Uterus (tissue), 4 donors: Measurements from ENCODE around the gene EPHA1. TPM values are rescaled to one million over a fixed set of nuclear protein-coding genes. Genes with fewer than 3 reads are reported as not detected.

Experiments
- DNase-seq, 2 donors: peaks; one replicate each; pipeline ENCODE4 v3.0.0-alpha.2; 2019 to 2020
- H3K27ac ChIP-seq, 2 donors: fragments of 200-600 bp; sonication (generic); 1 replicate in 1 of 2; 2 replicates in 1 of 2; pipeline ENCODE4 v1.5.1; 2016 to 2018
- H3K27me3 ChIP-seq, 2 donors: fragments of 200-600 bp; sonication (generic); one replicate each; pipeline ENCODE4 v1.5.1; 2018 to 2019; ENCODE audit warnings: control low read depth in 1 of 2
- H3K36me3 ChIP-seq, 2 donors: fragments of 200-600 bp; sonication (generic); one replicate each; pipeline ENCODE4 v1.5.1; 2019; ENCODE audit warnings: control low read depth in 1 of 2
- H3K4me1 ChIP-seq, 2 donors: fragments of 200-600 bp; sonication (generic); one replicate each; pipeline ENCODE4 v1.5.1; 2018 to 2019; ENCODE audit warnings: control low read depth in 1 of 2
- H3K4me3 ChIP-seq, 2 donors: fragments of 200-600 bp; sonication (generic); 1 replicate in 1 of 2; 2 replicates in 1 of 2; pipeline ENCODE4 v1.5.1; 2018 to 2019; ENCODE audit warnings: mild to moderate bottlenecking in 1 of 2
- H3K9me3 ChIP-seq, 2 donors: fragments of 200-600 bp; sonication (generic); one replicate each; pipeline ENCODE4 v1.5.1; 2019; ENCODE audit warnings: control low read depth in 1 of 2
- CTCF ChIP-seq, 4 experiments: fragments of 200-600 bp in 2 of 4; fragments of 450-650 bp in 2 of 4; sonication (generic) in 2 of 4; IDR thresholded peaks; one replicate each; pipeline ENCODE4 v1.5.1; 2016 to 2019; ENCODE audit warnings: antibody characterized with exemption in 4 of 4, mild to moderate bottlenecking in 2 of 4, moderate library complexity in 1 of 4
- POLR2A ChIP-seq, 2 donors: fragments of 450-650 bp; IDR thresholded peaks; one replicate each; pipeline ENCODE4 v1.6.1; 2016; ENCODE audit warnings: antibody characterized with exemption in 2 of 2, mild to moderate bottlenecking in 1 of 2, moderate library complexity in 1 of 2
- intact Hi-C: fragments of 100-400 bp; cut with DNase I; formaldehyde crosslinking; loops from one replicate; pipeline ENCODE4 v1.15.1; 2023; ENCODE audit warnings: low total_unique reads
- total RNA-seq, 4 donors: library from RNA; depleted of rRNA in 3 of 4; stranded (reverse); fragments of >200 nt in 3 of 4; gene quantifications; one replicate each; pipeline versions ENCODE4 v1.1.0 to v1.2.4, GENCODE V29; 2014 to 2023
- donor health status: DM: yes; HTN: yes; CAD: no.

Gene EPHA1
- total RNA-seq, 4 donors from 2014 or later, result 1.3 to 5.6 (median 1.9) TPM; not detected in 1

- intact Hi-C loops, result no loop called here
- no peaks in the 10 kb centered on the region for H3K27me3 ChIP-seq
- peak overlapping the region; percentile 75 to 99 for H3K4me3 ChIP-seq
- TF ChIP-seq CTCF (IDR thresholded peaks at IDR 0.05), result peak; percentile 83 to 92 (median 87)
- no peak for TF ChIP-seq POLR2A (IDR thresholded peaks at IDR 0.05)
- H3K36me3 ChIP-seq, result no peaks in the 10 kb centered on the region
- H3K4me1 ChIP-seq, result peaks cover 0 to 10% of the 10 kb centered on the region in 2 donors
- no peaks in the 10 kb centered on the region for H3K9me3 ChIP-seq
- DNase-seq, result peak; percentile 92
- peak overlapping the region; percentile 98 to 99 for H3K27ac ChIP-seq
Measured at GRCh38 chr7:143380260-143380645, 28.4 kb downstream of the EPHA1 start.

DNA sequence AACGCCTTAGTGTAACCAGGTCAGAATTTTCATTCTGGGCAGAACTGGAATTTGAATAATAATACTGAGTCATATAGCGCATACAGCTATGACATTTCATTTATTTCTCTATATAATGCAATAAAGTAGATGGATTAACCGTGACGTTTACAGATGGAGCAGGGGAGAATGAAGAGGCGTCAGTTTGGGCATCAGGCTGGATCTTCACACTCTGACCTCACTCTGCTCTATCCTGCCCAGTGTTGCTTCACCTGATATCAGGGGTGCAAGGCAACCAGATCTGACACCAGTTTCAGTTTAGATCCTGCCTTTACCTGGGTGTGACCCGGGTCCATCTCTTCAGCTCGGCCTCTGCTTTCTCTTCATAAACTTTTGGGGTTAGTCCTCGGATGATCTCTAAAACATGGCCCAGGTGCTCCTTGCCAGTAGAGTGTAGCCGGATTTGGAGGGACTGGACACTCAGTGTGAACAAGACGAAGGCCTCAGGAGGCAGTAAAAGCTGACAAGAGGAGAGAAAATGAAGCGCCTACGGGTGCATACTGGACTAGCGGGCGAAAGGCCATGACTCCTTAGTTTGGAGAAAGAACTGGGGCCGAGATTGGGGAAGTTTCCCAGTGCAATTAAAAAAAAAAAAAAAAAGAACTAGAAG is 28.9 kb downstream of the EPHA1 start:
- Histone ChIP-seq H3K27me3 (no peaks in the 10 kb centered on the region), H3K36me3 (no peaks in the 10 kb centered on the region), H3K9me3 (no peaks in the 10 kb centered on the region), H3K27ac (peak overlapping the region; percentile 98 to 99), H3K4me1 (peaks cover 0 to 10% of the 10 kb centered on the region in 2 donors), H3K4me3 (peak overlapping the region; percentile 75 to 99)
- intact Hi-C loops, result no loop called here
- TF ChIP-seq POLR2A (IDR thresholded peaks at IDR 0.05) (no peak), CTCF (IDR thresholded peaks at IDR 0.05) (no peak)
- DNase-seq, result no peak

- Histone ChIP-seq H3K36me3 (no peaks in the 10 kb centered on the region), H3K27ac (no peak overlapping the region), H3K4me3 (no peak overlapping the region), H3K4me1 (no peaks in the 10 kb centered on the region), H3K27me3 (no peaks in the 10 kb centered on the region), H3K9me3 (no peaks in the 10 kb centered on the region)
- no peak for TF ChIP-seq POLR2A (IDR thresholded peaks at IDR 0.05)
- TF ChIP-seq CTCF (IDR thresholded peaks at IDR 0.05), result no peak
- DNase-seq, result no peak
- intact Hi-C loops, result no loop called here
Measured at GRCh38 chr7:143376396-143376795, 32.3 kb downstream of the EPHA1 start.

GRCh38 chr7:143375298-143376034 is 33.2 kb downstream of the EPHA1 start:
- intact Hi-C loops, result no loop called here
- Histone ChIP-seq H3K27me3 (no peaks in the 10 kb centered on the region), H3K4me1 (no peaks in the 10 kb centered on the region), H3K4me3 (no peak overlapping the region), H3K36me3 (no peaks in the 10 kb centered on the region), H3K9me3 (no peaks in the 10 kb centered on the region), H3K27ac (peak overlapping the region in 1 of 2 donors; percentile 5)
- no peak for DNase-seq
- TF ChIP-seq CTCF (IDR thresholded peaks at IDR 0.05) (no peak), POLR2A (IDR thresholded peaks at IDR 0.05) (no peak)

DNA sequence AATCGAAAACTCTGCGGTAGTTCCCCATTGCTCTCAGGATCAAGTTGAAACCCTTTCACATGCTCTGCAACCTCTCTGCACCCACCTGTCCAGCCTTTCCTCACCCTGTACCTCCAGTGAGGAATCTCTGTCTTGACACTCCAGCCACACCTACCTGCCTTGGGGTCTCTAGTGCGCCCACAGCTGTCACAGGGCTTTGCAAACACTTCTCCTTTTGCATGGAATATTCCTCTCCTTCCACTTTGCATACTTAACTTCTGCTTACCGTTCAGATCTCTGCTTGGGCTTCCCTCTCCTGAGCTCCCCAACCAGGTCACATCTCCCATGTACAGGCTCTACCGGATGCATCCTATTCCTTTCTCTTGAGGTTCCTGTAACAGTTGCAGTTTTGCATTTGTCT is 34.1 kb downstream of the EPHA1 start:
- Histone ChIP-seq H3K9me3 (no peaks in the 10 kb centered on the region), H3K4me1 (no peaks in the 10 kb centered on the region), H3K27ac (no peak overlapping the region), H3K36me3 (no peaks in the 10 kb centered on the region), H3K27me3 (no peaks in the 10 kb centered on the region), H3K4me3 (no peak overlapping the region)
- intact Hi-C loops, result no loop called here
- no peak for DNase-seq
- TF ChIP-seq CTCF (IDR thresholded peaks at IDR 0.05), result no peak
- TF ChIP-seq POLR2A (IDR thresholded peaks at IDR 0.05), result no peak
